Common myeloid progenitor, CD34-positive (primary cell): ENCODE measurements around the gene PIBF1.

Experiments
- CTCF ChIA-PET: fragments of 350-600 bp; sonication (Branson Sonifier 250); formaldehyde crosslinking; loops from one replicate; lab custom pipeline; 2021; ENCODE audit warnings: antibody characterized with exemption; lab: Charles Lee
- POLR2A ChIA-PET: fragments of 350-600 bp; sonication (Branson Sonifier 250); formaldehyde crosslinking; loops from one replicate; lab custom pipeline; 2021; ENCODE audit warnings: antibody characterized with exemption; lab: Charles Lee
- DNase-seq, 3 donors: peaks; one replicate each; pipeline versions ENCODE4 v3.0.0 to v3.0.0-alpha.2; 2013
- H3K27ac ChIP-seq, 2 experiments: 1 replicate in 1 of 2; 2 replicates in 1 of 2; pipeline ENCODE4 v1.7.0; 2013; ENCODE audit warnings: inconsistent platforms in 2 of 2, low read length in 2 of 2, mild to moderate bottlenecking in 2 of 2, low read depth in 1 of 2, moderate library complexity in 1 of 2; ENCODE audit not compliant: severe bottlenecking in 2 of 2, insufficient read depth in 1 of 2, poor library complexity in 1 of 2
- H3K27me3 ChIP-seq, 5 experiments: replicated peaks in 2 of 5; 1 replicate in 3 of 5; 2 replicates in 2 of 5; pipeline versions ENCODE4 v1.6.1 to v1.7.0; 2013; ENCODE audit warnings: low read length in 4 of 5, mild to moderate bottlenecking in 2 of 5, moderate library complexity in 2 of 5, inconsistent platforms in 1 of 5; ENCODE audit not compliant: insufficient read depth in 5 of 5, control insufficient read depth in 4 of 5
- H3K36me3 ChIP-seq, 4 experiments: 1 replicate in 2 of 4; 2 replicates in 2 of 4; pipeline versions ENCODE4 v1.6.1 to v1.7.0; 2013; ENCODE audit warnings: low read length in 3 of 4, control low read depth in 1 of 4, mild to moderate bottlenecking in 1 of 4; ENCODE audit not compliant: control insufficient read depth in 4 of 4, insufficient read depth in 4 of 4
- H3K4me1 ChIP-seq, 4 experiments: 1 replicate in 3 of 4; 2 replicates in 1 of 4; pipeline versions ENCODE4 v1.6.1 to v1.7.1; 2013; ENCODE audit warnings: low read length in 3 of 4, mild to moderate bottlenecking in 3 of 4, control low read depth in 1 of 4, inconsistent platforms in 1 of 4, moderate library complexity in 1 of 4; ENCODE audit not compliant: control insufficient read depth in 4 of 4, insufficient read depth in 4 of 4; ENCODE audit errors: control extremely low read depth in 1 of 4
- H3K4me3 ChIP-seq, 7 experiments: 1 replicate in 4 of 7; 2 replicates in 3 of 7; pipeline versions ENCODE4 v1.5.1 to v1.7.0; 2013; ENCODE audit warnings: mild to moderate bottlenecking in 7 of 7, low read length in 6 of 7, moderate library complexity in 6 of 7, inconsistent platforms in 2 of 7, low read depth in 2 of 7, control low read depth in 1 of 7; ENCODE audit not compliant: insufficient read depth in 4 of 7, control insufficient read depth in 1 of 7; ENCODE audit errors: extremely low read depth in 1 of 7
- H3K9me3 ChIP-seq, 5 experiments: 1 replicate in 4 of 5; 2 replicates in 1 of 5; pipeline versions ENCODE4 v1.6.1 to v1.7.1; 2013; ENCODE audit warnings: low read length in 4 of 5, mild to moderate bottlenecking in 2 of 5, inconsistent platforms in 1 of 5, low read depth in 1 of 5, moderate library complexity in 1 of 5; ENCODE audit not compliant: control insufficient read depth in 4 of 5, insufficient read depth in 2 of 5; ENCODE audit errors: control extremely low read depth in 1 of 5
- WGBS: methylation state at CpG from one replicate; pipeline ENCODE4 v1.1.5; 2013; ENCODE audit not compliant: insufficient coverage; 5-methylcytosine and 5-hydroxymethylcytosine counted together

PIBF1 gene

GRCh38 chr13:73018336-73018735 lies 236.4 kb downstream of the PIBF1 start:
- no peak for DNase-seq
- no peak overlapping the region for H3K4me3 ChIP-seq
- H3K27ac ChIP-seq: no peak overlapping the region
- POLR2A ChIA-PET: no interaction called here
- no CpG with 5 or more reads among the region's 1 CpG for WGBS
- peaks cover 0 to 5% (median 2%) of the 10 kb centered on the region in 4 experiments for H3K36me3 ChIP-seq
- no peaks in the 10 kb centered on the region for H3K9me3 ChIP-seq
- H3K4me1 ChIP-seq: no peaks in the 10 kb centered on the region
- CTCF ChIA-PET: no interaction called here
- no peaks in the 10 kb centered on the region for H3K27me3 ChIP-seq

- 100% methylated on average over 3 of the region's 5 CpGs for WGBS
- H3K27me3 ChIP-seq: no peaks in the 10 kb centered on the region
Observed at GRCh38 chr13:73025217-73026012, 243.5 kb downstream of the PIBF1 start.

GRCh38 chr13:73034901-73035300 lies 253.0 kb downstream of the PIBF1 start:
- WGBS: no CpG with 5 or more reads among the region's 2 CpGs
- DNase-seq: no peak
- Histone ChIP-seq H3K27ac (no peak overlapping the region), H3K4me3 (no peak overlapping the region), H3K4me1 (peaks cover 0 to 3% (median 0%) of the 10 kb centered on the region in 4 experiments), H3K9me3 (no peaks in the 10 kb centered on the region), H3K27me3 (no peaks in the 10 kb centered on the region), H3K36me3 (no peaks in the 10 kb centered on the region)
- POLR2A ChIA-PET: no interaction called here
- CTCF ChIA-PET: interaction anchor here (1.1 kb wide), 1 partner anchor 10 kb away, joined by 3 read pairs; no protein-coding TSS in a partner anchor

More at GRCh38 chr13:73025217-73026012, 243.5 kb downstream of the PIBF1 start:
- H3K4me1 ChIP-seq: no peaks in the 10 kb centered on the region
- H3K9me3 ChIP-seq: no peaks in the 10 kb centered on the region
- DNase-seq: no peak
- POLR2A ChIA-PET: no interaction called here
- CTCF ChIA-PET: interaction anchor here (0.9 to 1.3 kb wide), 2 partner anchors 10 to 14 kb away, joined by 3 read pairs; no protein-coding TSS in a partner anchor
- H3K4me3 ChIP-seq: no peak overlapping the region
- no peaks in the 10 kb centered on the region for H3K36me3 ChIP-seq
- H3K27ac ChIP-seq: no peak overlapping the region

- H3K9me3 ChIP-seq: no peaks in the 10 kb centered on the region
- no peaks in the 10 kb centered on the region for H3K27me3 ChIP-seq
- ChIA-PET POLR2A (no interaction called here), CTCF (interaction anchor here (1.1 kb wide), 1 partner anchor 11 kb away, joined by 3 read pairs; no protein-coding TSS in a partner anchor)
- WGBS: 100% methylated on average over 1 of the region's 2 CpGs
- no peaks in the 10 kb centered on the region for H3K36me3 ChIP-seq
- H3K4me3 ChIP-seq: no peak overlapping the region
- no peak overlapping the region for H3K27ac ChIP-seq
- no peak for DNase-seq
- peaks cover 0 to 6% (median 3%) of the 10 kb centered on the region in 4 experiments for H3K4me1 ChIP-seq
Observed at GRCh38 chr13:73035660-73036059, 253.7 kb downstream of the PIBF1 start.

- no peaks in the 10 kb centered on the region for H3K36me3 ChIP-seq
- H3K27ac ChIP-seq: no peak overlapping the region
- ChIA-PET CTCF (no interaction called here), POLR2A (interaction anchor here (0.5 kb wide), 1 partner anchor 23 kb away, joined by 3 read pairs; no protein-coding TSS in a partner anchor)
- H3K27me3 ChIP-seq: no peaks in the 10 kb centered on the region
- no peaks in the 10 kb centered on the region for H3K9me3 ChIP-seq
- no peak for DNase-seq
- peaks cover under 1 to 13% (median 5%) of the 10 kb centered on the region in 4 experiments for H3K4me1 ChIP-seq
- WGBS: 82% methylated on average over 2 of the region's 4 CpGs
- no peak overlapping the region for H3K4me3 ChIP-seq
Observed at GRCh38 chr13:73036566-73036965, 254.6 kb downstream of the PIBF1 start.

- POLR2A ChIA-PET: interaction anchor here (0.6 kb wide), 1 partner anchor 1010 kb away, joined by 7 read pairs; no protein-coding TSS in a partner anchor
- H3K36me3 ChIP-seq: no peaks in the 10 kb centered on the region
- no peaks in the 10 kb centered on the region for H3K9me3 ChIP-seq
- CTCF ChIA-PET: no interaction called here
- DNase-seq: no peak
- H3K27ac ChIP-seq: no peak overlapping the region
- H3K27me3 ChIP-seq: no peaks in the 10 kb centered on the region
- no peak overlapping the region for H3K4me3 ChIP-seq
- H3K4me1 ChIP-seq: peaks cover 2 to 15% (median 5%) of the 10 kb centered on the region in 4 experiments
Observed at GRCh38 chr13:73038064-73038463, 256.1 kb downstream of the PIBF1 start.
